Stimulated activated CD8-positive, alpha-beta memory T cell treated with anti-CD3 and anti-CD28 coated beads, Interleukin-4, amount 100 ng/mL, for 24 hours (primary cell): ENCODE results near the gene CCL23.
"Not testable (repeated sequence)": the region's sequence is repeated elsewhere in the genome, so short reads cannot be mapped to it uniquely, and the experiment has no call there.

Experiments used
- DNase-seq: peaks from one replicate; pipeline ENCODE4 v3.0.0-alpha.2; 2020; ENCODE audit warnings: low read depth

Gene CCL23

DNA sequence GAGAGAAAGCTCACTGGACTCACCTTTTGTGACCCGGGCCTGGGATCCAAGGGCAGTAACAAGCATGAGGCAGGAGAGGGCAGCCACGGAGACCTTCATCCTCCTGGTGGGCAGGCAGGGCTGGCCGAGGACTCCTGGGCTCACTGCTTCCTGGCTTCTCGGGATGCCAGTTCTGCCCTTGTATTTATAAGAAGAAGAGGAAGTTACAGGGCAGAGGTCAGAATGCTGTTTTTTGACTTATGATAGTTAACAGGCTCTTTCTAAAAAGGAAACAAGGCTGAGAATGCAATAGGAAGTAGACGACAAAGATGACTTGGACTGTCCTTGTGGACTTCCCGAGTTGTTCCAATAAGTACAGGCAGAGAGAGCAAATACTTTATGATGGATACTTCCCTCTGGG, at the start of gene CCL23:
CCL23 (minus strand) TSS at position 174 of the 400 bp plus-strand sequence; CDS start at position 99, 75 bp downstream.
- DNase-seq, result no peak

- DNase-seq, result no peak
Measured at GRCh38 chr17:36066365-36066985, 48.7 kb upstream of the CCL23 start.

DNA sequence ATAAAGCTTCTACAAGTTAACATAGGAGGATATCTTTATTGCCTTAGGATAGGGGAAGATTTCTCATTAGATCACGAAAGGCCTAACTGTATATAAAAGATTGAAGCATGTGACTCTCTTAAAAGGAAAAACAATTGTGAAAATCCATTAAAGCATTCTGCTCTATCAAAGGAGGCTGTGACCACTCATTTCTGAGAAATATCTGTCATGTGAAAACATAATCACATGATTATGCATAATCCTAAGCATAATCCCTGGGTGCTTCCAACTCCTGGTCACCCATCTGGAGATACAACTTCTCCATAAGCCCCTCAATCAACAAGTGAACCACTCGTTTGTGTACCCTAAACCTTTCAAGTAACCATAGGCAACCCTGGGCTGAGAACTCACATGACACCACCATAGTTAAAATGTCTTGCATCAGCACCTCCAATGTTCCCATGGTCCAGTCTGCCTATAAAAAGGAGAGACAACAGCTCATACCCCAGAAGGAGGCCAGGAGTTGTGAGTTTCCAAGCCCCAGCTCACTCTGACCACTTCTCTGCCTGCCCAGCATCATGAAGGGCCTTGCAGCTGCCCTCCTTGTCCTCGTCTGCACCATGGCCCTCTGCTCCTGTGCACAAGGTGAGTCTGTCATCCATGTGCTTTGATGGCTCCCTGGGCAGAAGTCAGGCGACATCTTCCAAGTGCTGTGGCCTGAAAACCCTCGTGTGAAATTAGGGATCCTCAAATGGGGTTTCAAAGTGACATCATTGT, 46.2 kb upstream of the CCL23 start, which contains the start of gene CCL18:
CCL18 (plus strand) TSS at position 487 of the 756 bp plus-strand sequence; CDS start at position 558, 71 bp downstream.
- DNase-seq, result no peak

GRCh38 chr17:36060816-36061215, 43.0 kb upstream of the CCL23 start:
- no peak for DNase-seq

GRCh38 chr17:36059406-36059805, 41.6 kb upstream of the CCL23 start:
- DNase-seq, result no peak

DNA sequence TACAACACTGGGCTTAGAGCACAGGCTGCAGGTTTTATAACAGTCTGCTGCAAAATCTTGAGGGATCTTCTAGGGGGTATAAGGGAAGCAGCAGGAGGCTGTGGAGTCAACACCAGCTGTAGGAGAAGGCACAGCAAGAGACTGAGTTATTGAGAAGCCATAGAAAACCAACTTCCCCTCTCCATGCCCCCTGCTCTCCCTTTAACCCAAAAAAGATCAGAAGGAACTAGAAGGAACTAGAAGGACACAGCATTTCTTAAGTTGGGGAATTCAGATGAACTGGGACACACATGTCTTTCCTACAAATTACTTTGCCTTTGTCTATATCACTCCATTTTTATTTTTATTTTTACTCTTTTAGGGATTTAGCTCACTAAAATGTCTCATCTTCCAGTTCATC, 40.1 kb upstream of the CCL23 start:
- DNase-seq, result no peak

DNA sequence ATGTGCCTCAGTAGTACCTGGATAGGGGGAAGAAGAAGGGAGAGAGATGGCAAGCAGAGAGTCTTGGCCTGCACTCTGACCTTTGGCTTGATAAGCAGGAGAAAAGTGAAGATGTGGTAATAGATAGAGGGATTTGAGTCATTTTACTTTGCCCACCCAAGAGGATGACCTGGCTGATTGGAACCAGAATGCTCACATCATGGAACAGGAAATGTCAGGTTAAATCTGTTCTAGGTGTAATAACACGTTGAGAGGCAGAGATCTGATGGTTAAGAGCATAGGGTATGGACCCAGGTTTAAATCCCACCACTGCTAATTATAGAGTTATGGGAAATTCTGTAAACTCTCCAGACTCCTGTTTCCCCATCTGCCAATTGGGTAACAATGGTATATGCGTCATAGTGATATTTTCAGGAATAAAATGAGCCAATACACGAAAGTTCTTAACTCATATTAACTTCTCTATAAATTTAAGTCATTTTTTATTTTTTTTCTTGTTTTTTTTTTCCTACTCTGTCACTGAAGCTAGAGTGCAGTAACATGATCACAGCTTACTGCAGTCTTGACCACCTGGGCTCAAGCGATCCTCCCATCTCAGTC, 38.2 kb upstream of the CCL23 start:
- no peak for DNase-seq

DNA sequence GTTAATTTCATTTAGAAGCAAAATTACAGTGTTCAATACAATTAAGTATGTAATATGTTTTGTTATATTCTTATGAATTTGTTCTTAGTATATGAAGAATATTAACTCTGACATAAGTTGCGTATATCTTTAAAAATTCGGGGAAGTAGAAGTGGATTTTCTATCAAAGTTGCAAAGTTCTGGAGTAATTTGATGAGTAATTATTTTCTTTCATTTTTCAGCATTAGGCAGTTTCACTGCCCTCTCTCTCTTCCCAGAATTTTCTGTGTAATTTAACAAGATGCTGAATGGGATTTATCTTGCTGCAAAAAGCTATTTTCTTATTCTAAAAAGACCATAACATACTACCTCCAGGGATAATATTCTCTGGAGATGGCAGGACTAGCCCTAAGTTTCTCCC, 37.4 kb upstream of the CCL23 start:
- no peak for DNase-seq

- no peak for DNase-seq
Measured at GRCh38 chr17:36049643-36050042, 31.9 kb upstream of the CCL23 start.

DNA sequence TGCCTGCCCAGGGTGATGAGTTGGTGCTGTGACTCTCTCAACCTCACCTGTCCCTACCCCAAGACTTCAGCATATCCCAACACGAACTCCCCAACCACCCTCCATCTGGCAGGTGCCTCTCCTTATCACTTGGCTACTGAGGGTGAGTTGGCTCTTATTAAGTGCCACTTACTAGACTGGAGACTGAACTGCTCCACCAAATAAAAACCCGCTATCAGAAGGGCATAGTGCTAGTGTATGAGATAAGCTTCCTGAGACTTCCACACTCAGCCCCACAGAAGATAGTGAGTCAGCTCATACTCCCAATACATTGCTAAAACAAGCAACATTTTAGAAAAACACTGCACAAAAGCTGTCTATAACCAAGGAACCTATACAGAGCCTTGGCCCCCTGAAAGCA, 30.3 kb upstream of the CCL23 start:
- no peak for DNase-seq

DNA sequence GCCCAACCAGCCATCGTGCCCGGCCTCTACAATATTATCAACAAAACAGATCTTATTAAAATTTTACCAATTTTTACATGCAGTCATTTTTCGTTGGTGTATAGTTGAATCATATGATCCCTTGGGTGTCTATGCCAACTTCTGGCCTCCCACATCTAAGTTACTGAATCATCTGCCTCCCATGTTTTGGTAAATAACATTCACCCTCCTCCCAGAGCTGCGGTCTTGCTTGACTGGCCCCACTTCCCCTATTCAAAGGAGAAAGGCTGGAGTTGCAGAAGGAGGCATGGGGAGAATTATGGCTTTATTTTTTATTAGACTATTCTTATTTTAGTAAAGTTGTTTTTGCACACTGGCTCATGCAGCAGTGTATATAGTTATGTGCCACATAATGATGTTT, 18.5 kb upstream of the CCL23 start:
- no peak for DNase-seq

GRCh38 chr17:36034127-36034526, 16.4 kb upstream of the CCL23 start:
- DNase-seq, result no peak

DNA sequence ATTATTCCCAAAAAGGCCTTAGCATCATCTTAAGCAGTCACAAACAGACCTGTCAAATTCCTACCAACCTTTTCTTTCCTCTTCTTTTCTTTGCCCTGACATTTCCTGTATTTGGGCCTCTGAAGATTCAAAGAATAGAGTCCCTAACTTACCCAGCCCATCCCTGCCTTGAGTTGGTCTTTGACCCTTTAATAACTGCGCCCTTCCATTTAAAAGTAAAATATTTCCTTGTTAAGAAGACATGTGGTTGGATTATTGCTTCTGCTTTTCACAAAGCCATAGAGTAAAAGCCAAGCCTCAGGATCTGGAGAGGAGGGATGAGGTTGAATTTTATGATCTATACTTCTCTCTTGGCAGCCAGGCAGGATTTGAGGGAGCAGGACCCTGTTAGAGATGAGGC, 13.2 kb upstream of the CCL23 start:
- DNase-seq, result no peak

- no peak for DNase-seq
Measured at GRCh38 chr17:36027761-36028160, 10.0 kb upstream of the CCL23 start.

DNA sequence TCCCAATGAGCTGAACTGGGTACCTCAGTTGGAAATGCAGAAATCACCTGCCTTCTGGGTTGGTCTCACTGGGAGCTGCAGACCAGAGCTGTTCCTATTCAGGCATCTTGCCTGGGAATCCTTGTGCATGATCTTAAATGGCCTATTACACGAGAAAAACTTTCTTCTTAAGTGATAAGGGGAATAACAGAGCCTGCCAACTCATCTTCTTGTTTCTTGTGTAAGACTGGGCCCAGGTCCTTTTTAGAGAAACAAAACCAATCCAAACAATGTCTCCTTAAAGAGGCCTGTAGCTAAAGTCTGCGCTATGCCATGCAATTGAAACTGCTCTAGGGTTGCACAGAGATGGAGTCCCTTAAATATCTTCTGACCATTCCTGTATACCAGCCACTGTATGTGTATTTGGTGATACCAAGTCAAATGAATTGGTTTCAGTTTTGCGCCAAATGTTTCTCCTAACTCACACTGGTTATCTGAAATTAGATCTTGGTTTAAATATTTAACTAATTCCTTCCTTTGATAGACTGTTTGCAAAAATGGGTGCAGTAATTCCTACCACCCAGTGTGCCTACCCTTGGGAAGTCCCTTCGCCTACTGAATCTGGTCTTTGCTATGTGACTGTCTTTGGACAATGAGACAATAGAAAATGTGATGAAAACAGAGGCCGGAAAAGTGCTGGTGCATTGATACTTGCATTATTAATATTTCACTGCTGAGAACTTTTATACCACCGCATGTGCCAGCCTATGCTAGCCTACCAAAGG, 6.5 kb upstream of the CCL23 start:
- DNase-seq, result no peak

DNA sequence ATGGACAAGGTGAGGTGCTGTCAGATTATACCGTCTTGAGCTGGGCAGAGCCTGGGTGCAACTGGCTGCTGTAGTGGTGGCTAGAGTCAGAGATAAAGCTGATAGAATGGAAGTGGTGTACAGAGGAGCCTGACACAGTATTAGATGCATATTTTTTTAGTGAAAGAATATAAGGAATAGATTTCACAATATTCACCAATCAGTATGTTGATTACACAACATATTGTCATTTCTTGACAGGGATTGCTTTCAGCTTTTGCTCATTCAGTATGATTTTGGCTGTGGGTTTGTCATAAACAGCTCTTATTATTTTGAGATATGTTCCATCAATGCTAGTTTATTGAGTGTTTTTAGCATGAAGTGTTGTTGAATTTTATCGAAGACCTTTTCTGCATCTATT, 1.7 kb upstream of the CCL23 start:
- no peak for DNase-seq

DNA sequence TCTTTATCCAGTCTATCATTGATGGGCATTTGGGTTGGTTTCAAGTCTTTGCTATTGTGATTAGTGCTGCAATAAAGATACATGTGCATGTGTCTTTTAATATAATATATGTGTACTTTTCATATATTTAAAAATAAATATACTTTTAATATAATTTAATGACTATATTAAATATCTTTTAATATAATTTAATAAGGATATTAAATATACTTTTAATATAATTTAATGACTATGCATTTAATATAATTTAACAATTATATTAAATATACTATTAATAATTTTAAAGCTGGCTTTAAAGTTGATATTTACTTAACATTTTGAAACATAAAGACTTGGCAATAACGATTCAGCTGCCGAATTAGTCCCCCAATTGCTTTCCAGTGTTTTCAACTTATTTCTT, 1.2 kb downstream of the CCL23 start:
- DNase-seq, result no peak

- DNase-seq, result not testable (repeated sequence)
Measured at GRCh38 chr17:36015895-36016294, 1.9 kb downstream of the CCL23 start.

GRCh38 chr17:36014946-36015345, 2.8 kb downstream of the CCL23 start:
- no peak for DNase-seq

- no peak for DNase-seq
Measured at GRCh38 chr17:36011201-36011600, 6.6 kb downstream of the CCL23 start.

GRCh38 chr17:36008998-36009665, 8.6 kb downstream of the CCL23 start:
- DNase-seq, result no peak

DNA sequence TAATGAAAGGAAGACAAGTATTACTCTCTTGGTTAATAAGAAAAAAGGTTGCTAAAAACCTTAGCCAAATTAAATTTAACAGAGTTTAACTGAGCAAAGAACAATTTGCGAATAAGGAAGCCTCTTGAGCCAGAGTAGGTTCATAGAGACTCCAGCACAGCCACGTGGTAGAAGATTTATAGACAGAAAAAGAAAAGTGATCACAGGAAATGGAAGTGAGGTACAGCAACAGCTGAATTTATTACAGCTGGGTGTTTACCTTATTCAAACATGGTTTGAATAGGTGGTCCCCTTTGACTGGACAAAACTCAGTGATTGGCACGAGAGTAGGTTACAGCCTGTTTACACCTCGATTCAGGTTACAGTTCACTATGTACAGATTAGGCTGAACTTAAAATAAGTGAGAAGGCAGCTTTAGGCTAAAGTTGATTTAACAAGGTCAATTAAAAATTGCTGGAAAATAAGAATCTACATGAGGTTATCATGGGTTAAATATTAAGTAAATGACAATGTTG, 13.1 kb downstream of the CCL23 start:
- no peak for DNase-seq
